ENCODE measurements around the gene ITPKB.

DNA sequence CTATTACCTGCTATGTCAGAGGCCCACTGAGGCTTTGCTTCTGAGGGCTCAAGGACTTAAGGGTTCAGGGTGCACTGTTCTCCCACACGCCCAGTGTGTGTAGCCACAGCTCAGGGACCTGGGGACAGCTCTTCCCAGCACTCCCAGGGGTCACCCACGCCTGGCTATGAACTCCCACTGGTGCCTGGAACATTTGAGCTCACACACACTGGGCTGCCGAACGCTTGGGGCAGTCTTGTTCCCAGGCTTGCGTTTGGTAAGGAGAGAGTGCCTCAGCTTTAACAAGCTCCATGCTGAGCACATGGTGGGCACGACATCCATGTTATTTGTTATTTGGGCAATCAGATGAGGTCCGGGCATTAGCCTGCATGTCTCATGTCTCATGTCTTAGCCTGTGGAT, 153.0 kb downstream of the ITPKB start:
- TF ChIP-seq, protein P1, sequence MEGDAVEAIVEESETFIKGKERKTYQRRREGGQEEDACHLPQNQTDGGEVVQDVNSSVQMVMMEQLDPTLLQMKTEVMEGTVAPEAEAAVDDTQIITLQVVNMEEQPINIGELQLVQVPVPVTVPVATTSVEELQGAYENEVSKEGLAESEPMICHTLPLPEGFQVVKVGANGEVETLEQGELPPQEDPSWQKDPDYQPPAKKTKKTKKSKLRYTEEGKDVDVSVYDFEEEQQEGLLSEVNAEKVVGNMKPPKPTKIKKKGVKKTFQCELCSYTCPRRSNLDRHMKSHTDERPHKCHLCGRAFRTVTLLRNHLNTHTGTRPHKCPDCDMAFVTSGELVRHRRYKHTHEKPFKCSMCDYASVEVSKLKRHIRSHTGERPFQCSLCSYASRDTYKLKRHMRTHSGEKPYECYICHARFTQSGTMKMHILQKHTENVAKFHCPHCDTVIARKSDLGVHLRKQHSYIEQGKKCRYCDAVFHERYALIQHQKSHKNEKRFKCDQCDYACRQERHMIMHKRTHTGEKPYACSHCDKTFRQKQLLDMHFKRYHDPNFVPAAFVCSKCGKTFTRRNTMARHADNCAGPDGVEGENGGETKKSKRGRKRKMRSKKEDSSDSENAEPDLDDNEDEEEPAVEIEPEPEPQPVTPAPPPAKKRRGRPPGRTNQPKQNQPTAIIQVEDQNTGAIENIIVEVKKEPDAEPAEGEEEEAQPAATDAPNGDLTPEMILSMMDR (IDR thresholded peaks at IDR 0.05), result no peak
- no peak for TF ChIP-seq POLR2A (IDR thresholded peaks at IDR 0.05)
